GM18526 (cell line): ENCODE results near the gene TNN.

ENCODE experiments used
- POLR2A ChIP-seq: IDR thresholded peaks from 3 replicates; pipeline ENCODE4 v1.6.1; 2011; ENCODE audit not compliant: insufficient read length; ENCODE audit errors: extremely low read depth

The TNN gene

GRCh38 chr1:175150596-175151319, 83.1 kb downstream of the TNN start:
- no peak for TF ChIP-seq POLR2A

GRCh38 chr1:175152006-175152652, 84.5 kb downstream of the TNN start:
- no peak for TF ChIP-seq POLR2A

DNA sequence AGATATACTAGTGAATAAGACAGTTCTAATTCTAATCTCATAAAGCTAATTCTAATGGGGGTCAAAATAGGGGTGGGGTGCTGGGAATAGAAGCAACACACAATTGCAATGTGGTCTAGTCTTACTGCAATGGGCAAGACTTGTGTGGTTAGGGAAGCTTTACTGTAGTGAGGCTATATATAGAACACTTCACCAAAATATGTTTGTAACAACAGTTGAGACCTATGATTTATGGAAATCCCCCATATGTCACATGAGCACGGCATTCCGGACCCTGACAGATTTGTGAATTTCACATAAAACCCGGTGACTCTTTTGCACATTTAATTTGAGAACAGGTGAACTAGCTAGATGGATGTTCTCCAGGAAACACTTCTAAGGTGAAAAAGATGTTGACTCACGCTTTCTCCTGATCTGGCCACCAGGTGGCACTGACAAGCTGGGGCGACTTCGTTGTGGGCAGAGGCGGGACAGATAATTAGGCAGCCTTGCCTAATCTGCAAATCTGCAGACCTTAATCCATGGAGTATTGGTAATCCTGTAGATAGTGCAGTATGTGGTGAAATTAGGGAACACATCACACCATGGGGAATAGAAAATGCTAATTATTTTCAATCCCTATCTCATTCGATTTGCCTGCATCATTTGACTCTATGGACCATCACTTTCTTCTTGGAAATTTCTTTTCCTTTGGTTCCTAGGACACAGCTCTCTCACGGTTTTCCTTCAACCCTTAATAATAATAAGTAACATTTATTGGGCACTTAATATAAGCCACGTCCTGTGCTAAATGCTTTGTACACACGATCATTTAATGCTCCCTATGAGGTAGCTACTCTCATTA, 87.2 kb downstream of the TNN start:
- TF ChIP-seq POLR2A: no peak

- TF ChIP-seq POLR2A: no peak
Observed at GRCh38 chr1:175155473-175155856, 87.8 kb downstream of the TNN start.

DNA sequence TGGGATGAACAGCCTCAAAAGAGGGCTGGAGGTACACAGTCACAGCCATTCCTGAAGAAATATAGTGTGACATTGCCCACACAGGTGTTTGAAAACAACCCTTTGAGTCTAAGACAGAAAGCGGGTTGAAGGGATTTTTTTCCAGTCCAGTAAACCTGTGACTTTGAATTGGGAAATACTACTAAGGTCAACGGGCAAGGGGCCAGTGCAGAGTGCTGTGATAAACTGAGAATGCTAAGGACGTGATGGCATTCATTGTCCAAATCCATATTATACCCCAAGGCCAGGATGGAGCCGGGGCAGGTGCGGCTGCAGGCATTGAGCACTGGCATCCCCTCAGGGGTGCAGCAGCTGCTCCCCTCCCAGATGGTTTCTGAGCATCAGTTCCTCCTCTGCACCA, 88.3 kb downstream of the TNN start:
- TF ChIP-seq POLR2A: no peak

DNA sequence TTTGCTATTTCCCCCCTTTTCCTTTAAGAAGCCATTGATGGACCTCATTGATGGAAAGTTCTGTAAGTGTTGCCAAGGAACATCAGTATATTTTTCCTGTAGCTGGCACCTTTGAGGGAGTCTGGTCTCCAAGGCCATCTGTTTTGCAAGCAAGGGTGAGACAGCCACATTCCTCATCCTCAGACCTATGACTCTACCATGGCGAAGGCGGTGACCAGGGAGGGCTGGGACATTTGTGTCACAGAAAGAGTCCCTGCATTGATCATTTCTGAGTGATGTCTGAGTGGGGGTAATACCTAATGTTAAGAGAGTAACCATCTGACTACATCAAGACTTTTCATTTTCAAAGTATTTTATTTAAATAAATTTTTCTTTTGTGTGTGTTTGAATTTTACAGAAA, 89.6 kb downstream of the TNN start:
- TF ChIP-seq POLR2A: no peak

GRCh38 chr1:175158170-175158591, 90.5 kb downstream of the TNN start:
- TF ChIP-seq POLR2A: no peak

- no peak for TF ChIP-seq POLR2A
Observed at GRCh38 chr1:175162955-175163354, 95.3 kb downstream of the TNN start.

DNA sequence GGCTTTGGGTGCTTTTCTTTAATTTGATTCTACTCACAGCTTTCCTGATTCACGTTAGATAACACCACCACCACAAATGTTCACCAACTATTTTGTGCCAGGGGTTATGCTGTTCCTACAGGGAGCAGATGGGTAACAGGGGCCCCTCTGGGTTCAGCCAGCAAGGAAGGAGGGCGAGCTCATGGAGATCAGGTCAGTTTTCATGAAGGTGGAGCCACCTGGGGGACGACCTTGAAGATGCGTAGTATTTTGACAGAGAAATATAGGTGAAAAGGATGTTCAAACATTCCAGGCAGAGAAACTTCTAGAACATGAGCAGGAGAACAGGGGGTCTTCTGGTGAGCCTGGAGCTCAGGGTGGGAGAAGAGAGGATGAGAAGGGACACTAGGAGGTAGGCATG, 96.1 kb downstream of the TNN start:
- no peak for TF ChIP-seq POLR2A

DNA sequence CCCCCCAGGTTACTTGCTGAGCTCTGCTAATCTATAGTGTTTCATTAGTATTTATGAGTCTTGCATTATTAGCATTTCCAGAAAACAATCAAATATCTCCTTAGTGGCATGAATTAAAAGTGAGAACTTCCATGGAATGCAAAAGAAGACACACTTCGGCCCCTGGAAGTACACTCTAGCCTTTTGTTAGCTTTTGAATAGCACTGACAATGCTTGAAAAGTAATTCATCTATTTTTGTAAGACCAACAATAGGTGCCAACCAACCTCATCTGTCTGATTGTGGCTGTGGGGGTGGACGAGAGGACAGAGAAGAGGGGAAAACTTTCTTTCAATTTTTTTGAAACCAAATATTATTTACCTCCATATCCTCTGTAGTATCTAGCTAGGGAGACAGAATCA, 97.1 kb downstream of the TNN start:
- no peak for TF ChIP-seq POLR2A

DNA sequence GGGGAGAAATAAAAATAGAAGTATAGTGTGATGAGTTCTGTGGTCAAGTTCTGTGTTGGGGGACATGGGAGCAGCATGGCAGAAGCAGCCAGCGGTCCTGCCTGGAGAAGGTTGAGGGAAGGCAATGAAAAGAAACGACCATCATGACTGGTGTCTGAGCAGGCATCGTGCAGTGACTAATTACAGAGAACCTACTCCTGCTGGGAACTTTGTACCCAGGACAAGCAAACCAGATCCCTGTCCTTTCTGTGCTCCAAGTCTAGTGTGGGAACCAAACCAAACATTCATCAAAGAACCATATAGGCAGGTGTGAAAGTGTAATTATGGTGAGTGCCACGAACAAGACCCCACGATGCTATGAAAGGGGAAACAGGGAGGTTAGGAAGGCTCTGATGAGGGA, 99.1 kb downstream of the TNN start:
- TF ChIP-seq POLR2A: no peak

- no peak for TF ChIP-seq POLR2A
Observed at GRCh38 chr1:175167861-175168260, 100.2 kb downstream of the TNN start.

DNA sequence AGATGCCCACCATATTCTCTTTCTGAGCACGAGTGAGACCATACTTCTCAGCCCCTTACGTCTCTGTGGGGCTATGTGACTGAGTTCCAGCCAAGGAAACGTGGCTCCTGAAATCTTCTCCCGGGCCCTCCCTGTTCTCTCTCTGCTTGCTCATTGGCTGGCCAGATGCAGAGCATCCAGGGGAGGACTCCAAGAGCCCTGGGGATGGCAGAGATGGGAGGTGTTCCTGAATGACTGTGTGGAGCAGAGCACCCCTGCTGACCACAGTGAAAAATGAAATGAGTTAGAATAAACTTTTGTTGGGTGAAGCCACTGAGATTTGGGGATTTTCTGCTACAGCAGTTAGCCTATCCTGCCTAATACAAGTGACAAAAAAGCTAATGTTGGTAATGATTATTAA, 101.1 kb downstream of the TNN start:
- TF ChIP-seq POLR2A: no peak

DNA sequence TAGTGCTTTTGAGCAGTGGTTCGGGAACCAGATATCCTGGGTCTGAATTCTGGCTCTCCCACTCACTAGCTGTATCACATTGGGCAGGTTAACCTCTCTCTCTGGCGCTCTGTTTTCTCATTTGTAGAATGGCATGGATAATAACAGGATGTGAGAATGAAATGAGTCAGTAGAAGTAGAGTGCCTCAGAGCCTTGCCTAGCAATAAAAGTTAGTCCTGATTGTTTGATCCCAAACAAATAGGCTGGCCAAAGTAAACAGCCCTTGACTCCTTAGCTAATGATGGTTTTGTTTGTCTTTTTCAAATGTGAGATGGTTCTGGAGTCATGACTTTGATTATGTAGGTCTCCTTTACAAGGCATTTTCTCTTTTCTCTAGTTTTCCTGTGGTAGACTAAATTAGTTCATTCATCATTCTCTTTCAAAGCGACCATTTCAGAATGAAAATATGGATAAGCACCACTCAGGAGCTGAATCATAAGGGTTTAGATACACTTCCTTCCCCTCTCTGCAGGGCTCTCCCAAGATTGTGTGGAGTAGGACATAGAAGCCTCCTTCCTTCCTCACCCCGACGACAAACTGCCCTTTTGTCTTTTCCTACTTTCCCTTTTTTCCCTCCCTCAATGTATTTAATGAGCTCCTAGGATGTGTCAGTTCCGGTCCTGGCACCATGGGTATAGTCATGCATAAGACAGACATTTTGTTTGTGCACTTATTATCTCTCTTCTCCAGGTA, 101.8 kb downstream of the TNN start:
- TF ChIP-seq POLR2A: no peak
